HepG2 (cell line): ENCODE results near the gene TMEM59. TPM values are rescaled to one million over a fixed set of nuclear protein-coding genes. Genes with fewer than 3 reads are reported as not detected.

Source experiments
- CBX2 ChIP-seq, 2 experiments: fragments of 200-600 bp in 1 of 2; sonication (generic); formaldehyde crosslinking in 1 of 2; IDR thresholded peaks; 2 replicates each; pipeline versions ENCODE4 v1.7.0 to v1.8.1; 2018 to 2022; ENCODE audit warnings: low read depth in 2 of 2, low read length in 1 of 2, mild to moderate bottlenecking in 1 of 2, missing genetic modification reagents in 1 of 2
- CEBPG ChIP-seq: IDR thresholded peaks from 2 replicates; pipeline ENCODE4 v1.6.1; 2016
- MED1 ChIP-seq: sonication (generic); formaldehyde crosslinking; IDR thresholded peaks from 2 replicates; pipeline ENCODE4 v1.4.0; 2020; ENCODE audit warnings: missing genetic modification reagents
- STAG1 ChIP-seq: sonication (generic); formaldehyde crosslinking; IDR thresholded peaks from 2 replicates; pipeline ENCODE4 v1.4.0; 2020; ENCODE audit warnings: missing genetic modification reagents
- TEAD3 ChIP-seq: optimal IDR thresholded peaks from 2 replicates; pipeline ENCODE3; 2016; ENCODE audit warnings: borderline replicate concordance
- TMF1 ChIP-seq: sonication (generic); formaldehyde crosslinking; IDR thresholded peaks from 2 replicates; pipeline ENCODE4 v1.8.1; 2022; ENCODE audit warnings: low read depth, missing genetic modification reagents
- ZFP37 ChIP-seq: sonication (generic); formaldehyde crosslinking; IDR thresholded peaks from 2 replicates; pipeline ENCODE4 v1.4.0; 2020; ENCODE audit warnings: missing genetic modification reagents, borderline replicate concordance
- ZNF331 ChIP-seq: sonication (generic); formaldehyde crosslinking; IDR thresholded peaks from 2 replicates; pipeline ENCODE4 v1.4.0; 2020; ENCODE audit warnings: missing genetic modification reagents
- ZNF367 ChIP-seq: sonication (generic); formaldehyde crosslinking; IDR thresholded peaks from 2 replicates; pipeline ENCODE4 v1.4.0; 2020; ENCODE audit warnings: missing genetic modification reagents, borderline replicate concordance
- ZNF557 ChIP-seq: sonication (generic); formaldehyde crosslinking; IDR thresholded peaks from 2 replicates; pipeline ENCODE4 v1.4.0; 2020; ENCODE audit warnings: missing genetic modification reagents
- ZNF619 ChIP-seq: sonication (generic); formaldehyde crosslinking; IDR thresholded peaks from 2 replicates; pipeline ENCODE4 v1.4.0; 2020; ENCODE audit warnings: mild to moderate bottlenecking, missing genetic modification reagents
- ZNF775 ChIP-seq: sonication (generic); formaldehyde crosslinking; IDR thresholded peaks from 2 replicates; pipeline ENCODE4 v1.4.0; 2020; ENCODE audit warnings: missing genetic modification reagents, mild to moderate bottlenecking, moderate library complexity, borderline replicate concordance
- ZNF777 ChIP-seq: sonication (generic); formaldehyde crosslinking; IDR thresholded peaks from 2 replicates; pipeline ENCODE4 v1.4.0; 2020; ENCODE audit warnings: missing genetic modification reagents
- polyA plus RNA-seq, 8 experiments: library from polyadenylated mRNA; depleted of rRNA in 3 of 8; stranded (reverse) in 7 of 8; unstranded in 1 of 8; fragments of >200 nt; fragmentation: Illumina TruSeq in 4 of 8; extraction: Trizol in 4 of 8; gene quantifications; 2 replicates each; pipeline versions ENCODE4 v1.2.1 to v1.2.3, GENCODE V29; 2011 to 2016; ENCODE audit warnings: low read depth in 4 of 8, missing spikeins in 1 of 8, mixed read lengths in 1 of 8; ENCODE audit not compliant: insufficient read depth in 1 of 8
- total RNA-seq, 5 experiments: library from RNA; depleted of rRNA; stranded (reverse); fragments of >200 nt; fragmentation: Illumina TruSeq; extraction: Trizol; gene quantifications; 2 replicates each; pipeline ENCODE4 v1.2.3, GENCODE V29; 2016; ENCODE audit warnings: low read depth in 1 of 5
- TF ChIP-seq, protein P1 (sequence below): sonication (generic); formaldehyde crosslinking; IDR thresholded peaks from 2 replicates; pipeline ENCODE4 v1.9.0; 2022; ENCODE audit warnings: missing genetic modification reagents, mild to moderate bottlenecking, borderline replicate concordance
- TF ChIP-seq, protein P2 (sequence below): sonication (generic); IDR thresholded peaks from 2 replicates; pipeline ENCODE4 v1.6.1; 2016; ENCODE audit warnings: low read depth, borderline replicate concordance
- TF ChIP-seq, protein P3 (sequence below): sonication (generic); formaldehyde crosslinking; IDR thresholded peaks from 2 replicates; pipeline ENCODE4 v1.4.0; 2020; ENCODE audit warnings: missing genetic modification reagents, low read depth, mild to moderate bottlenecking, borderline replicate concordance
- TF ChIP-seq, protein P4 (sequence below): sonication (generic); formaldehyde crosslinking; IDR thresholded peaks from 2 replicates; pipeline ENCODE4 v1.4.0; 2020; ENCODE audit warnings: mild to moderate bottlenecking, missing genetic modification reagents, borderline replicate concordance
- TF ChIP-seq, protein P5 (sequence below): sonication (generic); formaldehyde crosslinking; IDR thresholded peaks from 2 replicates; pipeline ENCODE4 v1.5.1; 2020; ENCODE audit warnings: mild to moderate bottlenecking, missing genetic modification reagents

Gene TMEM59
- total and polyA plus RNA-seq, 2 of the 13 experiments (the other 11 are each of a cell fraction or from before 2014, with no cell fraction given) = 147 to 363 TPM

- TF ChIP-seq, protein P1, sequence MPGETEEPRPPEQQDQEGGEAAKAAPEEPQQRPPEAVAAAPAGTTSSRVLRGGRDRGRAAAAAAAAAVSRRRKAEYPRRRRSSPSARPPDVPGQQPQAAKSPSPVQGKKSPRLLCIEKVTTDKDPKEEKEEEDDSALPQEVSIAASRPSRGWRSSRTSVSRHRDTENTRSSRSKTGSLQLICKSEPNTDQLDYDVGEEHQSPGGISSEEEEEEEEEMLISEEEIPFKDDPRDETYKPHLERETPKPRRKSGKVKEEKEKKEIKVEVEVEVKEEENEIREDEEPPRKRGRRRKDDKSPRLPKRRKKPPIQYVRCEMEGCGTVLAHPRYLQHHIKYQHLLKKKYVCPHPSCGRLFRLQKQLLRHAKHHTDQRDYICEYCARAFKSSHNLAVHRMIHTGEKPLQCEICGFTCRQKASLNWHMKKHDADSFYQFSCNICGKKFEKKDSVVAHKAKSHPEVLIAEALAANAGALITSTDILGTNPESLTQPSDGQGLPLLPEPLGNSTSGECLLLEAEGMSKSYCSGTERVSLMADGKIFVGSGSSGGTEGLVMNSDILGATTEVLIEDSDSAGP (CRISPR knock-in tag) = no peak
- TF ChIP-seq TMF1 (no peak), ZNF367 (CRISPR knock-in tag) (no peak), ZNF619 (CRISPR knock-in tag) (no peak), MED1 (CRISPR knock-in tag) (0 out of 2 replicates have a peak, but pooled peaks have one; percentile 24), STAG1 (no peak), ZNF777 (CRISPR knock-in tag) (no peak), ZNF331 (CRISPR knock-in tag) (peak; percentile 72; the same call in 1 of the 2 replicates), TEAD3 (CRISPR knock-in tag) (peak; percentile 91), CBX2 (IDR thresholded peaks at IDR 0.05; ENCODE audit: low read depth, low read length) (no peak), CBX2 (CRISPR knock-in tag; IDR thresholded peaks at IDR 0.05; ENCODE audit: low read depth) (no peak), ZFP37 (no peak), ZNF775 (CRISPR knock-in tag) (no peak), CEBPG (CRISPR knock-in tag) (peak; percentile 10; the same call in 1 of the 2 replicates), ZNF557 (CRISPR knock-in tag) (no peak)
- TF ChIP-seq, protein P2, sequence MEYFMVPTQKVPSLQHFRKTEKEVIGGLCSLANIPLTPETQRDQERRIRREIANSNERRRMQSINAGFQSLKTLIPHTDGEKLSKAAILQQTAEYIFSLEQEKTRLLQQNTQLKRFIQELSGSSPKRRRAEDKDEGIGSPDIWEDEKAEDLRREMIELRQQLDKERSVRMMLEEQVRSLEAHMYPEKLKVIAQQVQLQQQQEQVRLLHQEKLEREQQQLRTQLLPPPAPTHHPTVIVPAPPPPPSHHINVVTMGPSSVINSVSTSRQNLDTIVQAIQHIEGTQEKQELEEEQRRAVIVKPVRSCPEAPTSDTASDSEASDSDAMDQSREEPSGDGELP = peak; percentile 24; the same call in 1 of the 2 replicates
- TF ChIP-seq, protein P3, sequence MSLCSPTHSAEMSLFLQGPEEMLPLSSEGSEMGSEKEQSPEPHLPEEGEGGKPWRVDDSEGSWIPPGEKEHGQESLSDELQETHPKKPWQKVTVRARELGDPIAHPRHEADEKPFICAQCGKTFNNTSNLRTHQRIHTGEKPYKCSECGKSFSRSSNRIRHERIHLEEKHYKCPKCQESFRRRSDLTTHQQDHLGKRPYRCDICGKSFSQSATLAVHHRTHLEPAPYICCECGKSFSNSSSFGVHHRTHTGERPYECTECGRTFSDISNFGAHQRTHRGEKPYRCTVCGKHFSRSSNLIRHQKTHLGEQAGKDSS (CRISPR knock-in tag) = peak; percentile 98; the same call in 1 of the 2 replicates
- TF ChIP-seq, protein P4, sequence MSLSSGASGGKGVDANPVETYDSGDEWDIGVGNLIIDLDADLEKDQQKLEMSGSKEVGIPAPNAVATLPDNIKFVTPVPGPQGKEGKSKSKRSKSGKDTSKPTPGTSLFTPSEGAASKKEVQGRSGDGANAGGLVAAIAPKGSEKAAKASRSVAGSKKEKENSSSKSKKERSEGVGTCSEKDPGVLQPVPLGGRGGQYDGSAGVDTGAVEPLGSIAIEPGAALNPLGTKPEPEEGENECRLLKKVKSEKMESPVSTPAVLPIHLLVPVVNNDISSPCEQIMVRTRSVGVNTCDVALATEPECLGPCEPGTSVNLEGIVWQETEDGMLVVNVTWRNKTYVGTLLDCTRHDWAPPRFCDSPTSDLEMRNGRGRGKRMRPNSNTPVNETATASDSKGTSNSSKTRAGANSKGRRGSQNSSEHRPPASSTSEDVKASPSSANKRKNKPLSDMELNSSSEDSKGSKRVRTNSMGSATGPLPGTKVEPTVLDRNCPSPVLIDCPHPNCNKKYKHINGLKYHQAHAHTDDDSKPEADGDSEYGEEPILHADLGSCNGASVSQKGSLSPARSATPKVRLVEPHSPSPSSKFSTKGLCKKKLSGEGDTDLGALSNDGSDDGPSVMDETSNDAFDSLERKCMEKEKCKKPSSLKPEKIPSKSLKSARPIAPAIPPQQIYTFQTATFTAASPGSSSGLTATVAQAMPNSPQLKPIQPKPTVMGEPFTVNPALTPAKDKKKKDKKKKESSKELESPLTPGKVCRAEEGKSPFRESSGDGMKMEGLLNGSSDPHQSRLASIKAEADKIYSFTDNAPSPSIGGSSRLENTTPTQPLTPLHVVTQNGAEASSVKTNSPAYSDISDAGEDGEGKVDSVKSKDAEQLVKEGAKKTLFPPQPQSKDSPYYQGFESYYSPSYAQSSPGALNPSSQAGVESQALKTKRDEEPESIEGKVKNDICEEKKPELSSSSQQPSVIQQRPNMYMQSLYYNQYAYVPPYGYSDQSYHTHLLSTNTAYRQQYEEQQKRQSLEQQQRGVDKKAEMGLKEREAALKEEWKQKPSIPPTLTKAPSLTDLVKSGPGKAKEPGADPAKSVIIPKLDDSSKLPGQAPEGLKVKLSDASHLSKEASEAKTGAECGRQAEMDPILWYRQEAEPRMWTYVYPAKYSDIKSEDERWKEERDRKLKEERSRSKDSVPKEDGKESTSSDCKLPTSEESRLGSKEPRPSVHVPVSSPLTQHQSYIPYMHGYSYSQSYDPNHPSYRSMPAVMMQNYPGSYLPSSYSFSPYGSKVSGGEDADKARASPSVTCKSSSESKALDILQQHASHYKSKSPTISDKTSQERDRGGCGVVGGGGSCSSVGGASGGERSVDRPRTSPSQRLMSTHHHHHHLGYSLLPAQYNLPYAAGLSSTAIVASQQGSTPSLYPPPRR (CRISPR knock-in tag) = no peak
- TF ChIP-seq, protein P5, sequence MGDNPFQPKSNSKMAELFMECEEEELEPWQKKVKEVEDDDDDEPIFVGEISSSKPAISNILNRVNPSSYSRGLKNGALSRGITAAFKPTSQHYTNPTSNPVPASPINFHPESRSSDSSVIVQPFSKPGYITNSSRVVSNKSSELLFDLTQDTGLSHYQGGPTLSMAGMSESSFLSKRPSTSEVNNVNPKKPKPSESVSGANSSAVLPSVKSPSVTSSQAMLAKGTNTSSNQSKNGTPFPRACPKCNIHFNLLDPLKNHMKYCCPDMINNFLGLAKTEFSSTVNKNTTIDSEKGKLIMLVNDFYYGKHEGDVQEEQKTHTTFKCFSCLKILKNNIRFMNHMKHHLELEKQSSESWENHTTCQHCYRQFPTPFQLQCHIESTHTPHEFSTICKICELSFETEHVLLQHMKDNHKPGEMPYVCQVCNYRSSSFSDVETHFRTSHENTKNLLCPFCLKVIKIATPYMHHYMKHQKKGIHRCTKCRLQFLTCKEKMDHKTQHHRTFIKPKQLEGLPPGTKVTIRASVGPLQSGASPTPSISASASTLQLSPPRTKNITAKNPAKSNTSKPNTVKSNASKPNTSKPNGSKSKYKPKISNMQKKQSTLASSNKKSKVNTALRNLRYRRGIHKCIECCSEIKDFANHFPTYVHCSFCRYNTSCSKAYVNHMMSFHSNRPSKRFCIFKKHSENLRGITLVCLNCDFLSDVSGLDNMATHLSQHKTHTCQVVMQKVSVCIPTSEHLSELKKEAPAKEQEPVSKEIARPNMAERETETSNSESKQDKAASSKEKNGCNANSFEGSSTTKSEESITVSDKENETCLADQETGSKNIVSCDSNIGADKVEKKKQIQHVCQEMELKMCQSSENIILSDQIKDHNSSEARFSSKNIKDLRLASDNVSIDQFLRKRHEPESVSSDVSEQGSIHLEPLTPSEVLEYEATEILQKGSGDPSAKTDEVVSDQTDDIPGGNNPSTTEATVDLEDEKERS (CRISPR knock-in tag) = no peak
Observed at GRCh38 chr1:53981220-53981619, 71.8 kb downstream of the TMEM59 start (continued).
